AML-193 (cell line): ENCODE data around the gene RPL6.

Experiments used
- DNase-seq, 2 experiments: peaks; one replicate each; lab custom pipeline; 2025; lab: John Stamatoyannopoulos, UW

RPL6 gene

GRCh38 chr12:112380663-112381405 lies 28.6 kb downstream of the RPL6 start:
- no peak for DNase-seq

- DNase-seq: no peak
These were observed 34.3 kb downstream of the RPL6 start for GRCh38 chr12:112375105-112375504.

- DNase-seq: no peak
These were observed 35.2 kb downstream of the RPL6 start for GRCh38 chr12:112374166-112374740.

- DNase-seq: no peak
These were observed 38.4 kb downstream of the RPL6 start for GRCh38 chr12:112370868-112371510.

GRCh38 chr12:112370199-112370598 lies 39.2 kb downstream of the RPL6 start:
- no peak for DNase-seq

- no peak for DNase-seq
These were observed 40.5 kb downstream of the RPL6 start for GRCh38 chr12:112368856-112369255.

GRCh38 chr12:112367965-112368364 lies 41.4 kb downstream of the RPL6 start:
- DNase-seq: no peak

- DNase-seq: no peak
These were observed 47.1 kb downstream of the RPL6 start for GRCh38 chr12:112362310-112362709.

- no peak for DNase-seq
These were observed 48.1 kb downstream of the RPL6 start for GRCh38 chr12:112361271-112361670.

GRCh38 chr12:112359290-112359689 lies 50.1 kb downstream of the RPL6 start:
- no peak for DNase-seq

- no peak for DNase-seq
These were observed 52.2 kb downstream of the RPL6 start for GRCh38 chr12:112357214-112357613.
